ENCODE measurements around the gene MTRFR. TPM values are rescaled to one million over a fixed set of nuclear protein-coding genes. Genes with fewer than 3 reads are reported as not detected.

The MTRFR gene
- total and polyA plus RNA-seq, 2 donors (not counting 1 experiment from before 2014, with no cell fraction given): 18.7 to 45.5 TPM

GRCh38 chr12:123253641-123254459, 20.6 kb downstream of the MTRFR start:
- H3K9ac ChIP-seq (ENCODE audit: low read length): no peak overlapping the region
- Mint-ChIP-seq H3K4me3 (no peak overlapping the region), H3K27ac (no peak overlapping the region), H3K4me1 (peaks cover 19% of the 10 kb centered on the region), H3K9me3 (ENCODE audit: insufficient read depth) (no peaks in the 10 kb centered on the region), H3K27me3 (no peaks in the 10 kb centered on the region)
- H3K27me3 ChIP-seq (replicated peaks in 1 of 4; ENCODE audit: control extremely low read depth in 1 of 4, control insufficient read depth in 3 of 4, insufficient read depth in 4 of 4, low read length in 3 of 4): no peaks in the 10 kb centered on the region
- DNase-seq (no peak), ATAC-seq (ENCODE audit: low read depth) (no peak)
- H3K36me3 ChIP-seq (replicated peaks in 1 of 2; ENCODE audit: control extremely low read depth in 1 of 2, control insufficient read depth in 1 of 2, extremely low read depth in 1 of 2, insufficient read depth in 2 of 2, low read length in 1 of 2): peaks cover 0 to 47% of the 10 kb centered on the region in 2 experiments
- H3K9me3 ChIP-seq (ENCODE audit: control extremely low read depth in 1 of 3, control insufficient read depth in 2 of 3, insufficient read depth in 1 of 3, low read length in 2 of 3): no peaks in the 10 kb centered on the region
- 91% methylated on average over 24 of the region's 24 CpGs for WGBS (ENCODE audit: insufficient coverage)
- H2AFZ ChIP-seq (ENCODE audit: insufficient read depth, low read depth, low read length, poor library complexity, severe bottlenecking): no peak overlapping the region
- H3K4me2 ChIP-seq (replicated peaks; ENCODE audit: low read depth, low read length, poor library complexity, severe bottlenecking): no peak overlapping the region
- TF ChIP-seq CTCF (IDR thresholded peaks at IDR 0.05) (no peak), EZH2 (IDR thresholded peaks at IDR 0.05; ENCODE audit: borderline replicate concordance, insufficient read depth, low read depth, low read length, poor library complexity, severe bottlenecking) (no peak)
- intact Hi-C loops (cut with micrococcal nuclease): no loop called here
- ChIA-PET POLR2A (no interaction called here), CTCF (no interaction called here)
- H3K4me1 ChIP-seq (ENCODE audit: control insufficient read depth in 2 of 2, insufficient read depth in 2 of 2, low read length in 2 of 2): peaks cover 0 to 3% of the 10 kb centered on the region in 2 donors
- H3K79me2 ChIP-seq (ENCODE audit: control insufficient read depth, insufficient read depth, low read length): peaks cover 63% of the 10 kb centered on the region
- H3K27ac ChIP-seq (ENCODE audit: low read length in 2 of 2): no peak overlapping the region
- H3K4me3 ChIP-seq (ENCODE audit: control extremely low read depth in 1 of 5, extremely low read depth in 1 of 5, insufficient read depth in 1 of 5, low read depth in 2 of 5, low read length in 4 of 5): no peak overlapping the region
- peaks cover 62% of the 10 kb centered on the region for H4K20me1 ChIP-seq (ENCODE audit: control insufficient read depth, insufficient read depth, low read length, poor library complexity, severe bottlenecking)

DNA sequence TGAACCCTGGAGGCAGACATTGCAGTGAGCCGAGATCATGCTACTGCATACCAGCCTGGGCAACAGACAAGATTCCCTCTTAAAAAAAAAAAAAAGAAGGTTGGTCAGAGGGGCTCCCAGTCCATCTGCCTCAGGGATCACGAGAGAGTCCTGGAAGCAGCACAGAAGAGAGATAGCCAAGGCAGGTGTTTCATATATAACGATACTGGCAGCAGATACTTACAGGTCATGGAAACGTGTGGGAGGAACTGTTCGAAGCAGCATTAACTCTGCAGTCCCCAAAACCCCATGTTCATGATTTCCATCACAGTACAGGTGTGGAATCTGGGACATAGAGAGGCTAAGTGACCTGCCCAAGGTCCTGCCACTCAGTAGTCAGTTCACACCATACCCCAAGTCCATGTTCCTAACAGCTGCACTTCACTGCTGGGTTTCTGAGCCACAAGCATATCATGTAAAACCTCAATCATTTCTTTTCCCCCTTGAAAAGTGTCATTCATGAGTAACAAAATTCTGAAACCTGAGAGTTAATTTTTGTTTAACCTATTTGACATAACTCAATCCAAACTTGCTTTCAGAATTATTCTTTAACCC, 21.7 kb downstream of the MTRFR start:
- Mint-ChIP-seq H3K27me3 (no peaks in the 10 kb centered on the region), H3K4me1 (peaks cover 16% of the 10 kb centered on the region), H3K4me3 (no peak overlapping the region), H3K9me3 (ENCODE audit: insufficient read depth) (no peaks in the 10 kb centered on the region), H3K27ac (no peak overlapping the region)
- CTCF ChIA-PET: no interaction called here
- Histone ChIP-seq H3K9ac (ENCODE audit: low read length) (no peak overlapping the region), H3K36me3 (replicated peaks in 1 of 2; ENCODE audit: control extremely low read depth in 1 of 2, control insufficient read depth in 1 of 2, extremely low read depth in 1 of 2, insufficient read depth in 2 of 2, low read length in 1 of 2) (peaks cover 0 to 50% of the 10 kb centered on the region in 2 experiments), H4K20me1 (ENCODE audit: control insufficient read depth, insufficient read depth, low read length, poor library complexity, severe bottlenecking) (peaks cover 51% of the 10 kb centered on the region), H3K27ac (ENCODE audit: low read length in 2 of 2) (no peak overlapping the region), H2AFZ (ENCODE audit: insufficient read depth, low read depth, low read length, poor library complexity, severe bottlenecking) (no peak overlapping the region), H3K27me3 (replicated peaks in 1 of 4; ENCODE audit: control extremely low read depth in 1 of 4, control insufficient read depth in 3 of 4, insufficient read depth in 4 of 4, low read length in 3 of 4) (no peaks in the 10 kb centered on the region), H3K4me3 (ENCODE audit: control extremely low read depth in 1 of 5, extremely low read depth in 1 of 5, insufficient read depth in 1 of 5, low read depth in 2 of 5, low read length in 4 of 5) (no peak overlapping the region), H3K79me2 (ENCODE audit: control insufficient read depth, insufficient read depth, low read length) (peaks cover 53% of the 10 kb centered on the region), H3K4me1 (ENCODE audit: control insufficient read depth in 2 of 2, insufficient read depth in 2 of 2, low read length in 2 of 2) (peaks cover 0 to 3% of the 10 kb centered on the region in 2 donors), H3K4me2 (replicated peaks; ENCODE audit: low read depth, low read length, poor library complexity, severe bottlenecking) (no peak overlapping the region), H3K9me3 (ENCODE audit: control extremely low read depth in 1 of 3, control insufficient read depth in 2 of 3, insufficient read depth in 1 of 3, low read length in 2 of 3) (no peaks in the 10 kb centered on the region)
- intact Hi-C loops (cut with micrococcal nuclease): no loop called here
- ATAC-seq (ENCODE audit: low read depth): no peak
- DNase-seq: no peak
- no peak for TF ChIP-seq CTCF (IDR thresholded peaks at IDR 0.05)
- TF ChIP-seq EZH2 (IDR thresholded peaks at IDR 0.05; ENCODE audit: borderline replicate concordance, insufficient read depth, low read depth, low read length, poor library complexity, severe bottlenecking): no peak
- POLR2A ChIA-PET: no interaction called here
- 85% methylated on average over 5 of the region's 5 CpGs for WGBS (ENCODE audit: insufficient coverage)

Data from B cell (primary cell).